ENCODE measurements around the gene MROH9.

Gene MROH9

DNA sequence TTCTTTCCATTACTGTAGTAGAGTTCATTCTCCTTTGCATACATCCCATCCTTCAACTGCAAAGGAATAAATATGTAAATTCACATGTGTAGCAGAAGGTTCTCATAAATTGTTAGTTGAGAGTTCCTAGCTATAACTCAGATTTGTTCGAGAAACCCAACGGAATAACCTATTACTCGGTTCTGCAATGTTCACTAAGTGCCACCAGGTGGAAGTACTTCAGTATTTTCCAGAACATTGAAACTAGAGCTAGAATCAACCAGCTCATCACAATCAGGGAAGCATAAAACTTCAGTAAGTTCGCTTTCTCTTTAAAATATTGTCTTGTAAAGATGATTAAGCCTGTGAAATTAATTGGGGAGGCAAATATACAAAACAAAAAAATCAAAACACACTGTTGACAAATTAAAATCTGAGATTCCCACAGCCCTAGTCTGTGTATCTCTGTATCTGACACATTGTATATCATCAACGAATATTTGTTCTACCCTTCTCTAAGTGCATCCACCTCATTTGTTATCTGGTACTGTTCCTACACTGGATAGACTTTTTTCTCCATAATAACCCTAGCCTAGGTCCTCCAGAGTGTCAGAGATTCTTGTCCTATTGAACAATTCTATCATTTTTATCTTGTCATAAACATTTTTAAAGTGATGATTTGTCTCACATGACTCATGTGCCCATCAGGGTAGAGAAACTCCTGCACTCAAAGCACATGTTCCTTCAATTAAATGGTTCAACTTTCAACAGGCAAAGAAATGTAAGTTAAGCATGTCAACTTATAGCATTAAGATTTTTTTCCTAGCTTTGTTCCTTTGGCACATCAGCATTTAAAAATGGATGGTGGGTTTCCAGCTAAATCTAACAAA lies 31.9 kb downstream of the MROH9 start:
- DNase-seq: no peak

GRCh38 chr1:170970256-170970655 lies 34.9 kb downstream of the MROH9 start:
- DNase-seq: no peak

DNA sequence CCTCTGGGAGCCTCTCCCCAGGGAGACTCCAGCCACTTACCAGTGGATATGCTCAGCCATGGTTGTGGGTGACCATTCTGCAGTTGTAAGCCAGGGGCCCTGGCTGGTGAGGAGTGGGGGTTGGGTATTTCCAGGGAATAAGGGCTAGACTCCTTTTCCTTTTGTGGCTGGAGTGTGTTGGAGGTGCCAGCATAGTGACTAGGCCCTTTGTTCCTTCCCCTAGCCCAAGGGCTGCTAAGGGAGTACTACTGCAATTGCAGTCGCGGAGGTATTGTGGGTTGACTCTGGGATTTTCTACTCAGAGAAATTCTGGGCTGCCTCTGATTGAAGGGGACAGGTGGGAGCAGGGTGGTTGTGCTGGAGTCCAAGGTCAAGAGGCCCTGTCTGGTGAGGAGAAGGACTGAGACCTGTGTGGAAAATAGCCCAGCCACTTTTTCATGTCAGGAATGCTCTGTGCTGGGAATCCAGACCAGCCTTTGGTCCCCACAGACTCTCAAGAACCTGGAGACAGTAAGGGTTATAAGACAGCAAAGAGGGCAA lies 43.1 kb downstream of the MROH9 start:
- DNase-seq: no peak

- DNase-seq: no peak
Measured at GRCh38 chr1:170985406-170985805, 50.1 kb downstream of the MROH9 start.

DNA sequence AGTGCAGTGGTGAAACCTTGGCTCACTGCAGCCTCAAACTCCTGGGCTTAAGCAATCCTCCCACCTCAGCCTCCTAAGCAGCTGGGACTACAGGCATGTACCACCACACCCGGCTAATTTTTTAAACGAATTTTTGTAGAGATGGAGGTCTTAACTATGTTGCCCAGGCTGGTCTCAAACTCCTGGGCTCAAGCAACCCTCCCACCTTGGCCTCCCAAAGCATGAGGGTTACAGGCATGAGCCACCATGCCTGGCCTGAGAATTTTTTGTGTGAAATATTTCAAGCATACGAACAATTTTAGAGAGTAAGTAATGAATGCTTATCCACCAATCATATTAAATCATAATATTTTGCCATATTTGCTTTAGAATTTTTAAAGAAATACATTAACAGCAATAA lies 51.6 kb downstream of the MROH9 start:
- no peak for DNase-seq

- DNase-seq: no peak
Measured at GRCh38 chr1:170987424-170987823, 52.1 kb downstream of the MROH9 start.

DNA sequence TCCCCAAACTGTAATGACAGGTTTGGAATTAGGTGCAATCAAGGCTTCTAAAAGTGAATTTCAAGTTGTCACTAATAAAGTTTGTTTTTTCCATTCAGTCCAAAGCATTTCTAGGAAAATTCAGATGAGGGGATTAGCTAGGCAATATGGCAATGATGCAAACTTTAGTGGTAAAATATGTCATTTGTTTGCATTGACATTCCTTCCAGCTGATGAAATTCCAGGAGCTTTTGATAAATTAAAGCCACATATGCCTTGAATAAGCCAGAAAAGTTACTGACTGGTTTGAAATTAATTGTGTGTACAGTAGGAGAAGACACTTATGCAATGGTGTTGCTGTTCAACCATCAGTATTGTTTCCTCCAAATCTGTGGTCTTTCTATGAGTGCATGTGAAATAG lies 57.8 kb downstream of the MROH9 start:
- DNase-seq: no peak

- no peak for DNase-seq
Measured at GRCh38 chr1:170993717-170994116, 58.4 kb downstream of the MROH9 start.

- DNase-seq: no peak
Measured at GRCh38 chr1:171014880-171015279, 79.5 kb downstream of the MROH9 start.

GRCh38 chr1:171017426-171017825 lies 82.1 kb downstream of the MROH9 start:
- no peak for DNase-seq

GRCh38 chr1:171019971-171020370 lies 84.6 kb downstream of the MROH9 start:
- DNase-seq: no peak

GRCh38 chr1:171032822-171033702 lies 97.7 kb downstream of the MROH9 start:
- DNase-seq: no peak

DNA sequence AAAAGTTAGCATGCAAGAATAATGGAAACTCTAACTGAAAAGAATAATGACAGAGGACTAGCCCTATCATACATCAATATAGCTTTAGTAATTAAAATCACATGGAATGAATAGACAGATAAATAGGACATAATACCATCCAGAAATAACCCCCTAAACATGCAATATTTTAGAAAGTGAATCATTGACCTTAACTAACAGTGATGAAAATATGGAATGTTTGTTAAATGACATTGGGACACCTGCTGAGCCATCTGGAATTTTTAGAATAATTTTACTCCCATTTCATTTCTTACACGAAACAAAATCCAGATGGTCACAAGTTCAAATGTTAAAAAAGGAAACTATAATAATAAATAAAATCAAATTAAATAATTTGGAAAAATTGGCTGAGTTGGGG lies 102.3 kb downstream of the MROH9 start:
- no peak for DNase-seq

DNA sequence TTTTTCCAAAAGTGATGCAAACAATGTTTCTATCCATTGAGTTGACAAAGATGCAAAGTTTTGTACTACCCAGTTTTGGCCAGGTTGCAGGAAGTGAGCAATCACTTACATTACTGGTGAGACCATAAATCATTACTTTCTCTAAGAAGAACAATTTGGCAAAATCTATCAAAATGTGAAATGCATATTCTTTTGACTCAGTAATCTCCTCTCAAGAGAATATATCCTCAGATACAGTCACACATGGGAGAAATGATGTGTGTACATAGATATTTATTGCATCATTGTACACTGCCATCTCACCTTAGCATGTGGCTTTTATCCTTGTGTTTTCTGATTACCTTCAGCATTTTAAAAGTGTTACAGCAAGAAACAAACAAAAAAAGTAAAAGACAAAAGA lies 103.0 kb downstream of the MROH9 start:
- no peak for DNase-seq

DNA sequence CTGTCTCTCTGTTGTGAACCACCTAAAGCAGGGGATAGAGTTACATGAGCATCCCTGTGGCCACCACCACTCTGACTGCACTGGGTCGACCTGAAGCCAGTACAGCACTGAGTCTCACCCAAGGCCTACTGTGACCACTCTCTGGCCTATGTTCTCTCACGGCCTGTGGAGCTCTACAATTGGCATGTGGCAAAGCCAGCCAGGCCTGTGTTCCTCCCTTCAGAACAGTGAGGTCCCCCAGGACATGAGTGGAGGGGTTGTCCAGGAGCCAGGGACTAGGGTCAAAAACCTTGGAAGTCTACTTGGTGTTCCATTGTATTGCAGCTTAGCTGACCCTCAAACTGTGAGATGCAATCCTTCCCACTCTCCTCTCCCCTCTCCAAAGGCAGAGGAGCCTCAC lies 112.7 kb downstream of the MROH9 start:
- no peak for DNase-seq

DNA sequence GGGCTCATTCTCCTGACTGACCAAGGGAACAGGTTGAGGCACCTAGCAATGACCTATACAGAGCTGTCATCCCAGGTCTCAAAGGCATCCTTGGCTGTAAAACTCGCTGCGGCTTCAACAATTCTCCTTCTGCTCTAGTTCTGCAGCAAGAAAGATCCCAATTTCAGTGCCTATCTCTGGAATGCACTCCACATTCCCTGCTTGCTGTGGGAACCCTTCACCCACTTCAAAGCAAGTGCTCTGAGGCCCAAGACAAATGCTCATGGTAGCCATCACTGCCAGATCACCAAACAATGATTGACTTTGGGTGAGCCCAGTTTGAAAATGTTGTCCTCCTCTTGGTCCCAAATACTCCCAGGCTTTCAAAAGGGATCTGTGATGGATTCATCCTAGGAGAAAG lies 117.6 kb downstream of the MROH9 start:
- no peak for DNase-seq

GRCh38 chr1:171055966-171056643 lies 120.8 kb downstream of the MROH9 start:
- no peak for DNase-seq

GRCh38 chr1:171061425-171062143 lies 126.2 kb downstream of the MROH9 start:
- DNase-seq: no peak

GRCh38 chr1:171062902-171063301 lies 127.6 kb downstream of the MROH9 start:
- no peak for DNase-seq

- DNase-seq: no peak
Measured at GRCh38 chr1:171075041-171075440, 139.7 kb downstream of the MROH9 start.

DNA sequence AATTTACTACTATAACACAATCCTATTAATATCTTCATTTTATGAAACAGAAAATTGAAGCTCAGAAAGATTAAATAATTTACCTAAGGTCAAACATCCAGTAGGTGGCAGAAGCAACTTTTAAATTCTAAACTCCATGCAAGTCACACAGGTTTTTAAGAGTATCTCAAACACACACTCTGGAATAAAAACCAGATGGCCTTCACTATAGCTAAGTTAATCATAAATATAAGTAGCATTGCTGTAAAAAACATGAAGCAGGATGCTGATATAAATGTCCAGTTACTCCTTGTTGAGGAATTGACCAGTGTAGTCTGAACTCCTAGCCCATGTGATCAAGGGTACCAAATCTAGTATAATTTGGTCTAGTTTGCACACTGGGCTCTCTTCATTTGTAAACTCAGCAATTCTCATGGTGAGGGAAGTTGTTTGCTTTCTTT lies 146.0 kb downstream of the MROH9 start:
- DNase-seq: no peak

GRCh38 chr1:171081763-171082201 lies 146.4 kb downstream of the MROH9 start:
- no peak for DNase-seq
